ENCODE measurements around the gene RALGPS1.

The RALGPS1 gene

GRCh38 chr9:127210851-127211730 lies 296.5 kb downstream of the RALGPS1 start:
- DNase-seq = no peak

DNA sequence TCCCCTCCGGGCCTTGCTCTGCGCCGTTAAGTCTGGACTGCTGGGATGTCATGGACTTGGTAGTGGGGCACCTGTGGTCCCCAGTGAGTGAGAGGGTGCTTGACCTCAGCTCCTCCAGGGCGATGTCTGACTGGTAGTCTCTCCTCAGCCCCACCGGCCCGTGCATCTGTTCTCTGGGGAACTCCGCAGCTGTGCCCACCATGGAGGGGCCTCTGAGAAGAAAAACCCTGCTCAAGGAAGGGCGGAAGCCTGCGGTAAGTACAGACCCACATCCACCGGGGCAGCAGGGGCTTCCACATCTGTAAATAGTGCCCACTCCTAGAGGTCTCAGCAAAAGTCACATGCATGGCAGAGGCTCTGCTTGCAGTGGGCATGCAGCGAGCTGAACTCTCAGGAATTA lies 297.4 kb downstream of the RALGPS1 start:
- DNase-seq = no peak

DNA sequence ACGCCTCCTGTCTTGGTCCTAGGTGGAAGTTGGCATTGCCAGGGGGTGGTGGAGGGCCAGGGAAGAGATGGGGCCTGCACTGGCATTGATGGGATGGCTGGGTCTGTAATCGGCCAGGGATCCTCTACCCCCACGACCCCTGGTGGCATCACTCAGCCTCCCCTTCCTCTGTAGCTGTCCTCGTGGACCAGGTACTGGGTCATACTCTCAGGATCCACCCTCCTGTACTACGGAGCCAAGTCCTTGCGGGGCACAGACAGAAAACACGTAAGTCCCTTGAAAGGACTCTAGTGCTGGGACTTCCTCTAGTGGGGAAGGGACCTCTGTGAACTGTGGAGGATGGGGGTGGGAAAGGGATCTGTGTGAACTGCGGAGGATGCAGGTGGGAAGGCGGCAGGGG lies 297.9 kb downstream of the RALGPS1 start:
- no peak for DNase-seq

DNA sequence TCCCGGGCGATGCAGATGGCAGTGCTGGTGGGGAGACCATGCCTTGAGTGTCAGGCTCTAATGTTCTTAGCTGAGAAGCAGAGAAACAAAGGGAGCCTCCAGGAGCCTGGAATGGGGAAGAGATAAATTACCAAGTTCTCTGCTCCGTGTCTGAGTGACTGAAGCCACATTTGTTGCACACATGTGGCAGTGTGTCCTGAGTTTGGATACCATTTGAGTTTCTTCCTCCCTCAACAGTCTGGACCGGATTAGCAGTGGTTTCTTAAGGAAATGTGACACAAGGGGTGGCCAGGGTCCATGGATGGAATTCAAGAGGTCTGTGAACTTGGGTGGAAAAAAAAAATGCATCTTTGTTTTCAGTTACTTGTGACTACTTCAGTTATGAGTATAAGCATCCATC lies 299.3 kb downstream of the RALGPS1 start:
- DNase-seq = no peak

DNA sequence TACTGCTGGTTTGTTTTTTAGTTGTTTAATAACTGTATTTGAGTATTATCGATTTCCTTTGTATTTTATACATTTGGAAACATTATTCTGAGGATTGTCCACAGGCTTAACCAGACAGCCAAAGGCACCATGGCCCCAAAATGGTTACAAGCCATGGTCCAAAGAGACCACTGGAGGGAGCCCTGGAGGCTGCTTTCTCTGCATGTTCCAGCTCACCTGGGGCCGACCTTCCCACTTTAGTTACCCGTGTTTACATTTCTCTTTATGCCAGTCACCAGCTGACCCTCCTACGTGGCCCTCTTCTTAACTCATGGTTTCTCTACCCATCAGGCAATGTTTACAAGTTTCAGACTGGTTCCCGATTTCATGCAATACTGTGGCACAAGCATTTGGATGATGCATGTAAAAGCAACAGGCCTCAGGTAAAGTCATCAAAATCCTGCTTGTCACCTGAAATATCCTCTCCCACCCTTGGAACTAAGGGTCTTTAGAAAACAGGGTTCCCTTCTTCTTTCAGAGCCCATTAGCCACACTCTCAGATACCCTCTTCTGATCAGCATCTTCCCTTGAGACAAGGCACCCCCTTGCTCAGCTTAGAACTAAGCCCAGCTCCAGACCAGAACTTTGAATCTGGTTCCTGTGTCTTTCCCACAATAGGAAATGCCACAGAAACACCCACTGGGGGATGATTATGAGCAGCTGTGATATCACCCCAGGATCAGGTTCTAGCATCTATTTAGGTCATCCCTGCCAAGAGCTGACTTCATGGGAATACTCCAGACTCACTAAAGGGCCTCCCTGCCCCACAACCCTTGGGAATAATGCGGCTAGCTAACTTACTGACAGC lies 300.1 kb downstream of the RALGPS1 start:
- peak; percentile 18 for DNase-seq

DNA sequence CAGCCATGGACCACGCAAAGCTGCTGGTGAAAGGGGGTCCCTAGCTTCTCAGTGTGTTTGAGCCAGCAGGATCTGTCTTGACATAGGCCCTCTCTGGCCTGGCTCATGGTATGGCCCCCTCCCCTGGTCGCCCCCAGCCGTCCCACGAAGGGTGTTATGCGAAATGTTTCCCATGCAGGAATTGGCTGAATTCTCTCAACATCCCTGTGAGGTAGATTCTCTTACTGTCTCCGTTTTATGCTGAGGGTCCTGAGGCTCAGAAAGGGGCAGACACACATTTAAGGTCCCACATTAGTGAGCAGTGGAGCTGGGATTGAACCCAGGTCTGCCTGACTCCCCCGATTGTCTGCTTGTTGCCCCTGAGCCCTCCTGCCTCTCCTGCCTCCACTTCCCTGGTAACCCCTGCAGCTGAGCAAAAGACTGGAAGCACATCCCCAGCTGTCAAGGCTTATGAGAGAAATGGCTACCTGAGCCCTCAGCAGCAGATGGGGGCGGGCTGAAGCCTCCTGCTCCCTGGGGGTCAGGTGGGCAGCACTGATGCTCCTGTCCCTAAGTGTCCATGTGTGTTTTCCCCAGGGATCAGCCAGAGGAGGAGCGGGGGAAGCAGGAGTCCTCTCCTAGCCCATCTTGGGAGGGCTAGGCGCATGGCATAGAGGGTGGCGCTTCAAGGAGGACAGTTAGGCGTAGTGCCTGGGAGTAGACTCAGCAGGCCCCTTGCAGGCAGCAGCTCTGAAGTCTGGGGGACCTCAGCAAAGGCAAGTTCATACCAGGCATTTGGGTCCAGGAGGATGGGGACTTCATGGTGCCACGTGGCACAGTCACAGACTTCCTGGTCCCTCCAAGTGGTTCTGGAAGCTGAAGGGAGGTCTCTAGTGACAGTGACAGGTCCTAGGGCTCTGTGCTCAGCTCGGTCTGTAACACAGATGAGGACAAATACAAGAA lies 301.0 kb downstream of the RALGPS1 start:
- DNase-seq = no peak

DNA sequence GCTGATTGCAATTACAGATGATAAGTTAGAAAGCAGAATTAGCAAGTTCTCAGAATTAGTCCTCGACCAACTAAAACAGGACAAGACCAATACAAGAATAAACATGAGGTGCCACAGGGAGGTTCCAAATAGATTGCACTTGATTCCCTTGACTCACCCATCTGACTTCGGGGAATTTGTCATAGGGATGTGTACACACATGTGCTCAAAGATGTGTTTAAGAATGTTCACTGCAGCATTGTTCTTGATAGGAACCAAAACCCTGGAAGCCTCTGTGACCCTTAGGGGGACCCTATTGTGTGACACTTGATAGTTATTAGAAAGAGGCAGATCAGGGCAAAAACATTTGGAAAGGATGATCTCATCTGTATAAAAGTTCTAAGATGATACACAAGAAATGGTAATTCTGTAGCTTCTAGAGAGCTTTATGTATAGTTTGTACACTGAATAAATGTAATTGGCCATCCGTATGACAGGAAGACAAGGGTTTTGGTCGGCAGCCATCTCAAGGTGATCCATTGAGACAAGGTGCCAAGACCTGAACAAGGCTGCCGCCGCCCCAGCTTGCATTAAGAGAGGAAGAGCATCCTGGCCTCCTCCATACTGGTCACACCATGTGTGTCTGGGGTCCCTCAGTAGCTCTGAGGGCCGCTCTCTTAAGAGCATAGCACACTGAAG lies 301.8 kb downstream of the RALGPS1 start:
- no peak for DNase-seq

DNA sequence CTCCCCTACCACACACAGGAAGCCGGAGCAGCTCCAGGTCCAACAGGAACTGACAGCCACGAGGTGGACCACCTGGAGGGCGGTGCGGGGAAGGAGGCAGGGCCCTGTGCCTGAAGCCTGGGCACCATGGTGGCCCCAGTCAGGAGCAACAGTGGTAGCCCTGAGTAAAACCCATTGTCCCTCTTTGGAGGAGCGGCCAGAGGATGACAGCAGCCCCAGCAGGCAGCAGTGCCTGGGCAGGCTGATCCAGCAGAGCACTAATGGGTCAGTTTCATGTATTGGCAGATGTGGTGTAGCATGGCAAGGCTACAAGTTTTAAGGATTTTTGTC lies 302.3 kb downstream of the RALGPS1 start:
- no peak for DNase-seq

GRCh38 chr9:127218818-127219217 lies 304.2 kb downstream of the RALGPS1 start:
- DNase-seq = no peak

GRCh38 chr9:127219520-127219919 lies 304.9 kb downstream of the RALGPS1 start:
- DNase-seq = no peak

- DNase-seq = no peak
Measured at GRCh38 chr9:127221695-127222094, 307.1 kb downstream of the RALGPS1 start.

DNA sequence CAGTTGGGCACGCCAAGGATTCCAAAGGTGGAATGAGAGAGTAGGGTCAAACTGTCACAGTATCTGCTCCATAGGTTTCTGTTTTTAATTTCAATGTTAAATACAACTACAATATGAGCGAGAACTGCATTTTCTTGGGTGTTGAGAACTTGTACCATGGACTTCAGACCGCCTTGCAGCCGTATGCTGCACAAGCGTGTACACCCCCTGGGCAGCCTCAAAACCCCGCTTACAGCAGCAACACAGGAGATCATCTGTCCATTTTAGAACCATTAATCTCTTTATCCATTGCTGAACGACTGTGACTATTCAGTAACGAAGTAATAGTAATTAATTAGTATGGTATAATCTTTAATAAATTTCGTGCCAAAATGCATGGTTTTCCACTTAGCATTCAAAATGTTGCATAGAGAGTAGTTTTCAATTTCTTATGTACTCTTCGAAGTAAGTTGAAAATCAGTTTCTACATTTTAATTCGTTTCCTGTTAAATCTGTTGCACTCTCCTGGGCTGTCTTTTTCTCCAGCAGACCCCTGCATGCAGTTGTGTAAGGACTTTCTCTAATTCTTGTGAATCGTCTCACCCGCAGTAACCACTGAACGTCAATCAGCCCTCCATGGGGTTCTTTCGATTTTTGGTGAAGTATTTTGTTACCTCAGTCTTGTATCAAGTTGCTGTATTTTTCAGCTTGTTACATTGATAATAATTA lies 308.0 kb downstream of the RALGPS1 start:
- DNase-seq = no peak

- DNase-seq = no peak
Measured at GRCh38 chr9:127223266-127223665, 308.7 kb downstream of the RALGPS1 start.

GRCh38 chr9:127223810-127224177 lies 309.2 kb downstream of the RALGPS1 start:
- DNase-seq = no peak

- peak; percentile 41 for DNase-seq
Measured at GRCh38 chr9:127224178-127224882, 309.7 kb downstream of the RALGPS1 start.

- DNase-seq = peak; percentile 86
Measured at GRCh38 chr9:127224883-127225739, 310.5 kb downstream of the RALGPS1 start.

GRCh38 chr9:127225801-127226625 lies 311.4 kb downstream of the RALGPS1 start:
- DNase-seq = no peak

GRCh38 chr9:127229691-127230417 lies 315.3 kb downstream of the RALGPS1 start:
- DNase-seq = no peak

Measured in HCEC 1CT (cell line).